HUES48 (cell line): ENCODE data around the gene CUBN.
A peak's percentile ranks its signal among the peaks of the same experiment; 100 is the strongest.

ENCODE experiments used
- H3K27ac ChIP-seq: one replicate; pipeline ENCODE4 v1.7.0; 2013; ENCODE audit warnings: low read depth, low read length, inconsistent platforms
- H3K27me3 ChIP-seq: 2 replicates; pipeline ENCODE4 v1.6.1; 2013; ENCODE audit warnings: mild to moderate bottlenecking, low read length; ENCODE audit not compliant: control insufficient read depth, insufficient read depth
- H3K36me3 ChIP-seq: 2 replicates; pipeline ENCODE4 v1.6.1; 2013; ENCODE audit warnings: low read length; ENCODE audit not compliant: control insufficient read depth, insufficient read depth
- H3K4me1 ChIP-seq: 2 replicates; pipeline ENCODE4 v1.6.1; 2013; ENCODE audit warnings: mild to moderate bottlenecking, low read length; ENCODE audit not compliant: control insufficient read depth, insufficient read depth
- H3K4me3 ChIP-seq: 2 replicates; pipeline ENCODE4 v1.5.1; 2013; ENCODE audit warnings: mild to moderate bottlenecking, low read depth, low read length
- H3K9ac ChIP-seq: 2 replicates; pipeline ENCODE4 v1.6.1; 2013; ENCODE audit warnings: mild to moderate bottlenecking, low read depth, low read length, moderate library complexity
- H3K9me3 ChIP-seq: 2 replicates; pipeline ENCODE4 v1.6.1; 2013; ENCODE audit warnings: low read length; ENCODE audit not compliant: control insufficient read depth, insufficient read depth

Gene CUBN

GRCh38 chr10:17141504-17142229, 12.1 kb upstream of the CUBN start:
- H3K4me3 ChIP-seq = no peak overlapping the region
- H3K9me3 ChIP-seq = no peaks in the 10 kb centered on the region
- H3K4me1 ChIP-seq = no peaks in the 10 kb centered on the region
- no peak overlapping the region for H3K27ac ChIP-seq
- no peaks in the 10 kb centered on the region for H3K27me3 ChIP-seq
- H3K9ac ChIP-seq = no peak overlapping the region
- H3K36me3 ChIP-seq = no peaks in the 10 kb centered on the region

GRCh38 chr10:17140386-17140761, 10.8 kb upstream of the CUBN start:
- Histone ChIP-seq H3K27ac (no peak overlapping the region), H3K4me1 (no peaks in the 10 kb centered on the region), H3K9ac (no peak overlapping the region), H3K27me3 (no peaks in the 10 kb centered on the region), H3K36me3 (no peaks in the 10 kb centered on the region), H3K9me3 (no peaks in the 10 kb centered on the region), H3K4me3 (no peak overlapping the region)

GRCh38 chr10:17138460-17139042, 8.9 kb upstream of the CUBN start:
- no peak overlapping the region for H3K4me3 ChIP-seq
- no peak overlapping the region for H3K27ac ChIP-seq
- H3K36me3 ChIP-seq = no peaks in the 10 kb centered on the region
- no peaks in the 10 kb centered on the region for H3K27me3 ChIP-seq
- no peaks in the 10 kb centered on the region for H3K9me3 ChIP-seq
- no peak overlapping the region for H3K9ac ChIP-seq
- no peaks in the 10 kb centered on the region for H3K4me1 ChIP-seq

- H3K4me1 ChIP-seq = 0 out of 2 replicates have a peak, but pooled peaks cover under 1% of the 10 kb centered on the region
- H3K4me3 ChIP-seq = no peak overlapping the region
- H3K27me3 ChIP-seq = no peaks in the 10 kb centered on the region
- H3K9ac ChIP-seq = no peak overlapping the region
- H3K36me3 ChIP-seq = no peaks in the 10 kb centered on the region
- no peak overlapping the region for H3K27ac ChIP-seq
- H3K9me3 ChIP-seq = no peaks in the 10 kb centered on the region
Measured at GRCh38 chr10:17134737-17135260, 5.2 kb upstream of the CUBN start.

GRCh38 chr10:17134282-17134681, 4.7 kb upstream of the CUBN start:
- H3K27ac ChIP-seq = no peak overlapping the region
- 0 out of 2 replicates have a peak, but pooled peaks cover 4% of the 10 kb centered on the region for H3K4me1 ChIP-seq
- no peaks in the 10 kb centered on the region for H3K36me3 ChIP-seq
- H3K9me3 ChIP-seq = no peaks in the 10 kb centered on the region
- H3K9ac ChIP-seq = no peak overlapping the region
- H3K27me3 ChIP-seq = no peaks in the 10 kb centered on the region
- H3K4me3 ChIP-seq = no peak overlapping the region

- H3K9me3 ChIP-seq = no peaks in the 10 kb centered on the region
- H3K9ac ChIP-seq = no peak overlapping the region
- H3K36me3 ChIP-seq = no peaks in the 10 kb centered on the region
- no peaks in the 10 kb centered on the region for H3K27me3 ChIP-seq
- no peak overlapping the region for H3K27ac ChIP-seq
- H3K4me3 ChIP-seq = no peak overlapping the region
- H3K4me1 ChIP-seq = peaks cover 13% of the 10 kb centered on the region; the same call in 1 of the 2 replicates
Measured at GRCh38 chr10:17128261-17128660, 1.4 kb downstream of the CUBN start.

- Histone ChIP-seq H3K27ac (no peak overlapping the region), H3K9me3 (no peaks in the 10 kb centered on the region), H3K27me3 (no peaks in the 10 kb centered on the region), H3K9ac (no peak overlapping the region), H3K4me3 (no peak overlapping the region), H3K4me1 (peaks cover 18% of the 10 kb centered on the region; the same call in 1 of the 2 replicates), H3K36me3 (no peaks in the 10 kb centered on the region)
Measured at GRCh38 chr10:17126327-17126726, 3.3 kb downstream of the CUBN start.

GRCh38 chr10:17125206-17125893, 4.3 kb downstream of the CUBN start:
- Histone ChIP-seq H3K9ac (no peak overlapping the region), H3K36me3 (no peaks in the 10 kb centered on the region), H3K27me3 (no peaks in the 10 kb centered on the region), H3K4me1 (peaks cover 18% of the 10 kb centered on the region; the same call in 1 of the 2 replicates), H3K9me3 (no peaks in the 10 kb centered on the region), H3K4me3 (no peak overlapping the region), H3K27ac (no peak overlapping the region)

GRCh38 chr10:17123961-17124360, 5.7 kb downstream of the CUBN start:
- Histone ChIP-seq H3K4me1 (peaks cover 14% of the 10 kb centered on the region; the same call in 1 of the 2 replicates), H3K27me3 (no peaks in the 10 kb centered on the region), H3K4me3 (no peak overlapping the region), H3K9ac (no peak overlapping the region), H3K27ac (peak overlapping the region; percentile 61), H3K9me3 (no peaks in the 10 kb centered on the region), H3K36me3 (no peaks in the 10 kb centered on the region)

GRCh38 chr10:17122726-17123661, 6.6 kb downstream of the CUBN start:
- Histone ChIP-seq H3K36me3 (no peaks in the 10 kb centered on the region), H3K9ac (no peak overlapping the region), H3K9me3 (no peaks in the 10 kb centered on the region), H3K4me3 (no peak overlapping the region), H3K27ac (peak overlapping the region; percentile 61), H3K4me1 (peaks cover 14% of the 10 kb centered on the region; the same call in 1 of the 2 replicates), H3K27me3 (no peaks in the 10 kb centered on the region)
